H1 (cell line): Measurements from ENCODE around the gene ERC1. TPM values are rescaled to one million over a fixed set of nuclear protein-coding genes. Genes with fewer than 3 reads are reported as not detected.

ENCODE experiments used
- ATF2 ChIP-seq: IDR thresholded peaks from 2 replicates; pipeline ENCODE4 v1.6.1; 2012; ENCODE audit warnings: low read length, inconsistent platforms
- EGR1 ChIP-seq: IDR thresholded peaks from 2 replicates; pipeline ENCODE4 v1.6.1; 2011; ENCODE audit warnings: low read depth, low read length, borderline replicate concordance
- EZH2 ChIP-seq: fragments of 200-600 bp; sonication (generic); IDR thresholded peaks from 2 replicates; pipeline ENCODE4 v1.7.1; 2012; ENCODE audit warnings: low read depth, mild to moderate bottlenecking, moderate library complexity, low read length, inconsistent platforms; ENCODE audit not compliant: severe bottlenecking
- KDM4A ChIP-seq: IDR thresholded peaks from one replicate; pipeline ENCODE4 v1.7.1; 2012; ENCODE audit warnings: low read depth, mild to moderate bottlenecking, moderate library complexity, low read length, inconsistent platforms; ENCODE audit not compliant: severe bottlenecking
- SP4 ChIP-seq: IDR thresholded peaks from 2 replicates; pipeline ENCODE4 v1.6.1; 2012; ENCODE audit warnings: low read length, inconsistent platforms
- SUZ12 ChIP-seq: fragments of 200-600 bp; sonication (generic); IDR thresholded peaks from 2 replicates; pipeline ENCODE4 v1.6.1; 2012; ENCODE audit warnings: mild to moderate bottlenecking, inconsistent platforms, low read length, moderate library complexity, mixed read lengths
- polyA plus RNA-seq, 7 experiments: library from polyadenylated mRNA; depleted of rRNA in 3 of 7; stranded (reverse) in 5 of 7; unstranded in 2 of 7; fragments of >200 nt in 5 of 7; fragments of 200-250 nt in 2 of 7; gene quantifications; 1 replicate in 5 of 7; 2 replicates in 1 of 7; 4 replicates in 1 of 7; pipeline versions ENCODE4 v1.2.1 to v1.2.3, GENCODE V29; 2011 to 2013; ENCODE audit warnings: missing spikeins in 2 of 7, mixed read lengths in 2 of 7
- total RNA-seq: library from RNA; stranded (reverse); fragmentation: NEBNext Ultra II Directional; extraction: Animal tissue kit (Norgen Biotek cat#: 25700); gene quantifications from 2 replicates; pipeline ENCODE4 v1.2.1, GENCODE V29; 2021

Gene ERC1
- total and polyA plus RNA-seq, 2 of the 8 experiments (the other 6 are each of a cell fraction or from before 2014, with no cell fraction given), result 7.8 to 45.7 TPM

GRCh38 chr12:1157046-1157445, 166.0 kb downstream of the ERC1 start (continued):
- no peak for TF ChIP-seq EZH2
- no peak for TF ChIP-seq KDM4A
- TF ChIP-seq SP4, result no peak
- no peak for TF ChIP-seq SUZ12
- no peak for TF ChIP-seq ATF2
- TF ChIP-seq EGR1, result no peak
